ENCODE results near the gene NCAPG.
"Not testable (repeated sequence)": the region's sequence is repeated elsewhere in the genome, so short reads cannot be mapped to it uniquely, and the experiment has no call there.

NCAPG gene

DNA sequence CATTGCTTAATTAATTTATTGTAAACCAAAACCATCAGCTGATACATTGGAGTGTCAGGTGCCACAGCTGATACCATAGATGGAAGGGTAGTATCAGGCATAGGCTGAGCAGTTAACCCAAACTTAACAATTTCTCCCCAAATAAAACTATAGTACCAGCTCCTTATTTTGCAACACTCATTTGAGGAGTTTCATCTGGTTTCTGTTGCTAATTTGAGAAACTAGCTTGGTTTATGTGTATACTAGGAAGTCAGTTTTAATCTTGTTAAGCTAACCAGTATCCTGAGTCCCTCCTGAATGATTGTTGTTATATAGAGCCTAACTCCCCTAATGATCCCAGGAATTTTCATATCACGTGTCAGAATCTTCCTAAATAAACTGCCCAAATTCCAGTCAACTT lies 13.0 kb upstream of the NCAPG start:
- no peak for DNase-seq

DNA sequence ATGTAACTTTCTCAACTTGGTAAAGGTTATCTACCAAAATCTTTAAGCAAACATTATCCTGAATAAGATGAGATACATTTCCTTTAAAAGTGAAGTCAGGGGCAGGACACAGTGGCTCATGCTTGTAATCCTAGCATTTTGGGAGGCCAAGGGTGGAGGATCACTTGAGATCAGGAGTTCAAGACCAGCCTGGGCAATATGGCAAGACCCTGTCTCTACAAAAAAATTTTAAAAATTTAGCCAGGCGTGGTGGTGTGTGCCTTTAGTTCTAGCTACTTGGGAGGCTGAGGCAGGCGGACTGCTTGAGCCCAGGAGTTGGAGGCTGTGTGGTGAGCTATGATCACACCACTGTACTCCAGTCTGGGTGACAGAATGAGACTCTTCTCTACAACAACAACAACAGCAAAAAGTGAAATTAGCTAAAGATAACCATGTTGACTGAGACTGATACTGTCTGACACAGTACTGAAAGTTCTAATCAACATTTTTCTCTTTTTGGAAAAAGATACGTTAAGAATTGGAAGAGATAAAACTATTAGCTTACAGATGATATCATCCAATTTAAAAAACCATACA lies 5.1 kb upstream of the NCAPG start:
- no peak for DNase-seq

- no peak for DNase-seq
Observed at GRCh38 chr4:17807446-17807845, 3.3 kb upstream of the NCAPG start.

DNA sequence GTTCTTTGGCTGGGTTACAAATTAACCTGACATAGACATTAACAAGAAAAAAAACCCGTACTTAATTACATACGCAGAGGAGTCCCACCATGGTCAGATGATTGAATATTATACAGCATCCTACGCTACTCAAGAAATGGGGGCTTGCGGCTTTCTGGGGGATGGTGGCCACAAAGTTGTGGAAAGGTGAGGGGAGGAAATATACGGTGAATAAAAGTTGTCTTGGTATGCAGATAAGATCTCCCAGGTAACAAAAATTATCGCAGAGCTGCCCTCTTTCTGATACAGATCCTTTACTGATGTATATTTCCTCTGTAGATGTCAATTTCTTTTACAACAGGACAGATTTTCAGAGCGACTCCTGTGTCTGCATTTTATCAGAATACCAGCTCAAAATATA lies 1.1 kb upstream of the NCAPG start:
- DNase-seq = peak; percentile 25

GRCh38 chr4:17811078-17811603 lies 362 bp downstream of the NCAPG start:
- peak; percentile 68 for DNase-seq

GRCh38 chr4:17812125-17812524 lies 1.3 kb downstream of the NCAPG start:
- peak; percentile 39 for DNase-seq

GRCh38 chr4:17812801-17813200 lies 2.0 kb downstream of the NCAPG start:
- no peak for DNase-seq

- peak; percentile 23 for DNase-seq
Observed at GRCh38 chr4:17814140-17814539, 3.4 kb downstream of the NCAPG start.

DNA sequence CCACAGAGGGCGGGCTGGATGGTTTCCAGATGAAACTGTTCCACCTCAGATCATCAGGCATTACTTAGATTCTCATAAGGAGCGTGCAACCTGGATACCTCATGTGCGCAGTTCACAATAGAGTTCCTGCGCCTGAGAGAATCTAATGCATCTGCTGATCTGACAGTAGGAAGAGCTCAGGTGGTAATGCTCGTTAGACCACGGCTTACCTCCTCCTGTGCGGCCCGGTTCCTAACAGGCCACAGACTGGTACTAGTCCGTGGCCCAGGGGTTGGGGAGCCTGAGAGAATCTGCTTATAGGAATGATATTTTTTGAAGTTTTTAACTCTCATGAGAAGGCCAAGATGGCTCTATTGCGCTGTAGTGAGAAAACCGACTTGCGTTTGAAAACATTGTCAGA lies 5.4 kb downstream of the NCAPG start:
- no peak for DNase-seq

DNA sequence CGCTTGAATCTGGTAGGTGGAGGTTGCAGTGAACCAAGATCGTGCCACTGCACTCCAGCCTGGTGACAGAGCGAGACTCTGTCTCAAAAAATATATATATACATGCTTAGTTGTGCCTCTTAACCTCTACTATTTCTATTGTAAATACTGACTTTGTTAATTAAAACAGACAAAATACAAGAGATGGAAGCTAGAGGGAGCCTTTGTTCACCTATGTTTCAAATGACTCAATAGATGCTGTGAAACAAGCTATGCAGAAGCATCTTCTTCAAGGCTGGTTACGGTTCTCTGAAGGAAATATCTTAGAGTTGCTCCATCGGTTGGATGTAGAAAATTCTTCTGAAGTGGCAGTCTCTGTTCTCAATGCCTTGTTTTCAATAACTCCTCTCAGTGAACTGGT lies 6.2 kb downstream of the NCAPG start:
- DNase-seq = peak; percentile 78

GRCh38 chr4:17823871-17824669 lies 13.3 kb downstream of the NCAPG start:
- no peak for DNase-seq

GRCh38 chr4:17846266-17846665 lies 35.5 kb downstream of the NCAPG start:
- no peak for DNase-seq

- not testable (repeated sequence) for DNase-seq
Observed at GRCh38 chr4:17850295-17850694, 39.5 kb downstream of the NCAPG start.

DNA sequence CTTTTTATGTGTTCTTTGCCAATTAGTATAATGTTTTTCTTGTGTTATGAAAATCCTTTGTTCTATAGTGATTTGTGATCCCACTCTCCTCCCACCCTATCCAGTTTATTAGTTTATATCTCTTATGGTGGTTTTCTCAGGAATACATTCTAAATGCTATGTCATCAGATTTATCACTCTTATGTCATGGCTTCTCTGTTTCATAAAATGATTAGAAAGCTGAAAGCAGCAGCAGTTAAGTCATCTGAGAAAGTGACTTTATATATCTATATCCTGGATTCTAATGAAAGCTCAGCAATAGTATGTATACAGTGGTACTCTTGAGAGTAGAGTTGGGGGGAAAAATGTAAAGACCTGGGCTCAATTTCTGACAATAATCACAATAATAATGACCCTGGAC lies 41.2 kb downstream of the NCAPG start:
- DNase-seq = no peak

GRCh38 chr4:17854036-17854435 lies 43.3 kb downstream of the NCAPG start:
- DNase-seq = no peak

DNA sequence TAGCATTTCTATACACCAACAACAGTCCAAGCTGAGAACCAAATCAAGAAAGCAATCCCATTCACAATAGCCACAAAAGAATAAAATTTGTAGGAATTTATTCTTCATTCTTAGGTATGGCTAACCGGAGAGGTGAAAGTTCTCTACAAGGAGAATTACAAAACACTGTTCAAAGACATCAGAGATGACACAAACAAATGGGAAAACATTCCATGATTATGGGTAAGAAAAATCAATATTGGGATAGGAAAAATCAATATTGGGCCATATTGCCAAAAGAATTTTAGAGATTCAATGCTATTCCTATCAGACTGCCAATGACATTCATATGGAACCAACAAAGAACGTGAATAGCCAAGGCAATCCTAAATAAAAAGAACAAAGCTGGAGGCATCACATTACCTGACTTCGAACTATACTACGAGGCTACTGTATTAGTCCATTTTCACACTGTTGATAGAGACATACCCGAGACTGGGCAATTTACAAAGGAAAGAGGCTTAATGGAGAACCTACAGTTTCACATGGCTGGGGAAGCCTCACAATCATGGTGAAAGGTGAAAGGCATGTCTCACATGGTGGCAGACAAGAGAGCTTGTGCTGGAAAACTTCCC lies 49.1 kb downstream of the NCAPG start:
- DNase-seq = no peak

GRCh38 chr4:17861906-17862305 lies 51.1 kb downstream of the NCAPG start:
- not testable (repeated sequence) for DNase-seq

- DNase-seq = no peak
Observed at GRCh38 chr4:17865866-17866363, 55.1 kb downstream of the NCAPG start.

- DNase-seq = no peak
Observed at GRCh38 chr4:17866810-17867209, 56.0 kb downstream of the NCAPG start.

- DNase-seq = no peak
Observed at GRCh38 chr4:17867276-17867675, 56.5 kb downstream of the NCAPG start.

GRCh38 chr4:17869327-17869726 lies 58.5 kb downstream of the NCAPG start:
- DNase-seq = no peak

DNA sequence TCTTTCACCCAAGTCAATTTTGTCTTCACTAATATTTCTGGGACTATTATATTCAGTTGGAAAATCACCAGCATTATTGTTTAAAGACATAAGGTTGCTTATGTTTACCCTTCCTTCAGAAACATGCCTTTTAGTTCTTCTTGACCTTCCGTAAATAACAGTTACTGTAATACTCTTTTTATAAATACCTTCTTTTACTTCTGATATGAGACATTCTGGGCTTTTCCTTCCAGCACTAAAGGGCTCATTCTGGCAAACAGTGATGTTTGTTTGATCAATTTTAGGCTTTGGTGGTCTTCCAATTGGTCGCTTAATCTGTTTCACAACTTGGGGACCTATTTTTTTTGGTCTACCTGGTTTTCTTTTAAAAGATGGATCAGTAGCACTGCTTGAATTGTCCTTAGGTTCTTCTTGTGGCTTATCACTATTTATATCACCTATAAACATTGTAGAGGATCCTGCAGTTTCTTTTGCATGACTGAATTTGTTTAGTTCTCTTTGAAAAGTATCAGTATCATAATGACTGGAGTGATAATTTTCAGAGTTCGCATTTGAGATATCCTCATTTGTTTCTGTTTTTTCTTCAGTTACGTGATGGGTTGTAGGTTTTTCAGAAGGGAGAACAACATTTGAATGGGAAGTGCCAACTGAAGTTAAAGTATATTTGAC lies 64.8 kb downstream of the NCAPG start:
- DNase-seq = no peak

DNA sequence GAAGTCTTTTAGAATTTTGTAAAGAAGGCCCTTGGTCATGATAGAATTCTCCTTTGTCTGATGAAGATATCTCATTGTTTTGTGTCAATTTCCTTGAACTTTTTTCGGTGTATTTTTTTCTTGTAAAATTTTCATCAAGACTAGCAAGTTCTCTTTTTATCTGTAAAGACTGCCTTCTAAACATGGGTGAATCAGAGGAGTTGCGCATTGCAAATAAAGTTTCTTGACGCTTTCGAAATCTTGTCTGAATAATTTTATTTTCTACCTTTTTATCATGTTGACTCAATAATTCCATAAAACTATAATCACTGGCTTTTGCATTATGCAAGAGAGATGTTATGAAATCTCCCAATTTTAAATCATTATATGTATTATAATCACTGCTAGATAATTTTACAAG lies 66.2 kb downstream of the NCAPG start:
- DNase-seq = no peak
